HL-60 (cell line): ENCODE data around the gene SEMA4A.
A peak's percentile ranks its signal among the peaks of the same experiment; 100 is the strongest.
"Not testable (repeated sequence)": the region's sequence is repeated elsewhere in the genome, so short reads cannot be mapped to it uniquely, and the experiment has no call there.

Source experiments
- DNase-seq, 2 experiments: peaks; one replicate each; pipeline ENCODE4 v3.0.0-alpha.2; 2010 to 2020; ENCODE audit warnings: low read depth in 1 of 2, low spot score in 1 of 2
- H3K27ac ChIP-seq: fragments of 250-450 bp; sonication (Bioruptor Pico); replicated peaks from 2 replicates; pipeline ENCODE4 v1.5.1; 2020; ENCODE audit warnings: mild to moderate bottlenecking, moderate library complexity
- H3K27me3 ChIP-seq: fragments of 250-450 bp; sonication (Bioruptor Pico); 2 replicates; pipeline ENCODE4 v1.5.1; 2021; ENCODE audit warnings: mild to moderate bottlenecking, moderate library complexity; ENCODE audit not compliant: insufficient read depth, poor library complexity, severe bottlenecking
- H3K4me3 ChIP-seq: replicated peaks from 2 replicates; pipeline ENCODE4 v1.5.1; 2011; ENCODE audit warnings: mild to moderate bottlenecking, control low read depth, low read length; ENCODE audit not compliant: insufficient read depth
- GABPA ChIP-seq: IDR thresholded peaks from 2 replicates; pipeline ENCODE4 v1.6.1; 2012; ENCODE audit warnings: low read depth
- POLR2AphosphoS5 ChIP-seq: IDR thresholded peaks from 2 replicates; pipeline ENCODE4 v1.6.1; 2012; ENCODE audit warnings: low read depth
- SPI1 ChIP-seq: IDR thresholded peaks from 2 replicates; pipeline ENCODE4 v1.6.1; 2012; ENCODE audit warnings: low read depth, mild to moderate bottlenecking, borderline replicate concordance
- TF ChIP-seq, protein P1 (sequence below): IDR thresholded peaks from 2 replicates; pipeline ENCODE4 v1.6.1; 2012; ENCODE audit warnings: low read depth; ENCODE audit not compliant: insufficient replicate concordance
- TF ChIP-seq, protein P2 (sequence below): IDR thresholded peaks from one replicate; pipeline ENCODE4 v1.5.1; 2011; ENCODE audit warnings: low read length, control low read depth, inconsistent platforms; ENCODE audit not compliant: insufficient read depth

SEMA4A gene

DNA sequence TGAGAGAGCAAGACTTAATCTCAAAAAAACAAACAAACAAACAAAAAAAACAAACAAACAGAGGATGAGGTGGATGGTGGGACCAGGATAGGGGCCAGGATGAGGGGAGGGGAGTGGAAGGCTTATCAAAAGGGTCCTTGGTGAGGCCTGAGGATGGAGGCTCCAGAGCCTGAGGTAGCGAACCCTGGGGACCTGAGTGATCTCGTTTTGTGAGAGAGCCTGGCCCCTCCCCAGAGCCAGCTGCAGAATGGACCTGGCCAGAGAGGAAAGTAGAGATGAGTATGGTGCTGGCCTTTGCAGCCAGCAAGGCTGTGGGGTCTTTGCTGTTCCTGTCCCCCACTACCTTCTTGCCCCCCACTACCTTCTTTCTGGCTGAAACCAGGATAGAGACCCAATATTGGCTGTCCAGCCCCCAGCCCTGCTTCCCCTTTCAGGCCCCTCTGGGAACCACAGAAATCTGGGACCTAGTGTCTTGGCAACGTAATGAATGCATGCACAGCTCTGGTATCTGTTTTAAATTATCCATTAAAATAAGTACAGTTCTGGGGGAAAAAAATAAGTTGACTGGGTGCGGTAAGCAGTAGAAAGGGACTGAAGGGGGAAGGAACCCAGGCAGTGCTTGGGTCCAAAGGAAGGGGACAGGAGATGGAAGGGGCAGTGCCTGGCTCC, 40.0 kb upstream of the SEMA4A start:
- peak overlapping the region; percentile 63; the same call in 1 of the 2 replicates for H3K27ac ChIP-seq
- H3K4me3 ChIP-seq = no peak overlapping the region

GRCh38 chr1:156114101-156114918, 39.1 kb upstream of the SEMA4A start, which contains the start of gene LMNA:
Gene LMNA (plus strand): TSS chr1:156114711. CDS start chr1:156114919, 208 bp downstream.
- Histone ChIP-seq H3K4me3 (peak within 1 kb of the TSS; percentile 66), H3K27ac (peak within 1 kb of the TSS; percentile 63), H3K27me3 (no peaks in the 10 kb centered on the region)
- TF ChIP-seq SPI1 = no peak
- TF ChIP-seq, protein P1, sequence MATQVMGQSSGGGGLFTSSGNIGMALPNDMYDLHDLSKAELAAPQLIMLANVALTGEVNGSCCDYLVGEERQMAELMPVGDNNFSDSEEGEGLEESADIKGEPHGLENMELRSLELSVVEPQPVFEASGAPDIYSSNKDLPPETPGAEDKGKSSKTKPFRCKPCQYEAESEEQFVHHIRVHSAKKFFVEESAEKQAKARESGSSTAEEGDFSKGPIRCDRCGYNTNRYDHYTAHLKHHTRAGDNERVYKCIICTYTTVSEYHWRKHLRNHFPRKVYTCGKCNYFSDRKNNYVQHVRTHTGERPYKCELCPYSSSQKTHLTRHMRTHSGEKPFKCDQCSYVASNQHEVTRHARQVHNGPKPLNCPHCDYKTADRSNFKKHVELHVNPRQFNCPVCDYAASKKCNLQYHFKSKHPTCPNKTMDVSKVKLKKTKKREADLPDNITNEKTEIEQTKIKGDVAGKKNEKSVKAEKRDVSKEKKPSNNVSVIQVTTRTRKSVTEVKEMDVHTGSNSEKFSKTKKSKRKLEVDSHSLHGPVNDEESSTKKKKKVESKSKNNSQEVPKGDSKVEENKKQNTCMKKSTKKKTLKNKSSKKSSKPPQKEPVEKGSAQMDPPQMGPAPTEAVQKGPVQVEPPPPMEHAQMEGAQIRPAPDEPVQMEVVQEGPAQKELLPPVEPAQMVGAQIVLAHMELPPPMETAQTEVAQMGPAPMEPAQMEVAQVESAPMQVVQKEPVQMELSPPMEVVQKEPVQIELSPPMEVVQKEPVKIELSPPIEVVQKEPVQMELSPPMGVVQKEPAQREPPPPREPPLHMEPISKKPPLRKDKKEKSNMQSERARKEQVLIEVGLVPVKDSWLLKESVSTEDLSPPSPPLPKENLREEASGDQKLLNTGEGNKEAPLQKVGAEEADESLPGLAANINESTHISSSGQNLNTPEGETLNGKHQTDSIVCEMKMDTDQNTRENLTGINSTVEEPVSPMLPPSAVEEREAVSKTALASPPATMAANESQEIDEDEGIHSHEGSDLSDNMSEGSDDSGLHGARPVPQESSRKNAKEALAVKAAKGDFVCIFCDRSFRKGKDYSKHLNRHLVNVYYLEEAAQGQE = no peak
- peak; percentile 62; the same call in 1 of the 2 replicates for TF ChIP-seq POLR2AphosphoS5
- DNase-seq = peak; percentile 79 to 94

More for the DNA sequence above, 40.0 kb upstream of the SEMA4A start:
- no peak for DNase-seq
- TF ChIP-seq, protein P2, sequence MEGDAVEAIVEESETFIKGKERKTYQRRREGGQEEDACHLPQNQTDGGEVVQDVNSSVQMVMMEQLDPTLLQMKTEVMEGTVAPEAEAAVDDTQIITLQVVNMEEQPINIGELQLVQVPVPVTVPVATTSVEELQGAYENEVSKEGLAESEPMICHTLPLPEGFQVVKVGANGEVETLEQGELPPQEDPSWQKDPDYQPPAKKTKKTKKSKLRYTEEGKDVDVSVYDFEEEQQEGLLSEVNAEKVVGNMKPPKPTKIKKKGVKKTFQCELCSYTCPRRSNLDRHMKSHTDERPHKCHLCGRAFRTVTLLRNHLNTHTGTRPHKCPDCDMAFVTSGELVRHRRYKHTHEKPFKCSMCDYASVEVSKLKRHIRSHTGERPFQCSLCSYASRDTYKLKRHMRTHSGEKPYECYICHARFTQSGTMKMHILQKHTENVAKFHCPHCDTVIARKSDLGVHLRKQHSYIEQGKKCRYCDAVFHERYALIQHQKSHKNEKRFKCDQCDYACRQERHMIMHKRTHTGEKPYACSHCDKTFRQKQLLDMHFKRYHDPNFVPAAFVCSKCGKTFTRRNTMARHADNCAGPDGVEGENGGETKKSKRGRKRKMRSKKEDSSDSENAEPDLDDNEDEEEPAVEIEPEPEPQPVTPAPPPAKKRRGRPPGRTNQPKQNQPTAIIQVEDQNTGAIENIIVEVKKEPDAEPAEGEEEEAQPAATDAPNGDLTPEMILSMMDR = no peak
- no peaks in the 10 kb centered on the region for H3K27me3 ChIP-seq

DNA sequence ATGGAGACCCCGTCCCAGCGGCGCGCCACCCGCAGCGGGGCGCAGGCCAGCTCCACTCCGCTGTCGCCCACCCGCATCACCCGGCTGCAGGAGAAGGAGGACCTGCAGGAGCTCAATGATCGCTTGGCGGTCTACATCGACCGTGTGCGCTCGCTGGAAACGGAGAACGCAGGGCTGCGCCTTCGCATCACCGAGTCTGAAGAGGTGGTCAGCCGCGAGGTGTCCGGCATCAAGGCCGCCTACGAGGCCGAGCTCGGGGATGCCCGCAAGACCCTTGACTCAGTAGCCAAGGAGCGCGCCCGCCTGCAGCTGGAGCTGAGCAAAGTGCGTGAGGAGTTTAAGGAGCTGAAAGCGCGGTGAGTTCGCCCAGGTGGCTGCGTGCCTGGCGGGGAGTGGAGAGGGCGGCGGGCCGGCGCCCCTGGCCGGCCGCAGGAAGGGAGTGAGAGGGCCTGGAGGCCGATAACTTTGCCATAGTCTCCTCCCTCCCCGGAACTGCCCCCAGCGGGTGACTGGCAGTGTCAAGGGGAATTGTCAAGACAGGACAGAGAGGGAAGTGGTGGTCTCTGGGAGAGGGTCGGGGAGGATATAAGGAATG, 38.4 kb upstream of the SEMA4A start:
- Histone ChIP-seq H3K27ac (peak overlapping the region; percentile 63), H3K4me3 (peak overlapping the region; percentile 66), H3K27me3 (no peaks in the 10 kb centered on the region)
- no peak for TF ChIP-seq GABPA
- TF ChIP-seq SPI1 = no peak
- TF ChIP-seq, protein P2 = no peak
- TF ChIP-seq POLR2AphosphoS5 = 0 out of 2 replicates have a peak, but pooled peaks have one; percentile 33
- DNase-seq = no peak

DNA sequence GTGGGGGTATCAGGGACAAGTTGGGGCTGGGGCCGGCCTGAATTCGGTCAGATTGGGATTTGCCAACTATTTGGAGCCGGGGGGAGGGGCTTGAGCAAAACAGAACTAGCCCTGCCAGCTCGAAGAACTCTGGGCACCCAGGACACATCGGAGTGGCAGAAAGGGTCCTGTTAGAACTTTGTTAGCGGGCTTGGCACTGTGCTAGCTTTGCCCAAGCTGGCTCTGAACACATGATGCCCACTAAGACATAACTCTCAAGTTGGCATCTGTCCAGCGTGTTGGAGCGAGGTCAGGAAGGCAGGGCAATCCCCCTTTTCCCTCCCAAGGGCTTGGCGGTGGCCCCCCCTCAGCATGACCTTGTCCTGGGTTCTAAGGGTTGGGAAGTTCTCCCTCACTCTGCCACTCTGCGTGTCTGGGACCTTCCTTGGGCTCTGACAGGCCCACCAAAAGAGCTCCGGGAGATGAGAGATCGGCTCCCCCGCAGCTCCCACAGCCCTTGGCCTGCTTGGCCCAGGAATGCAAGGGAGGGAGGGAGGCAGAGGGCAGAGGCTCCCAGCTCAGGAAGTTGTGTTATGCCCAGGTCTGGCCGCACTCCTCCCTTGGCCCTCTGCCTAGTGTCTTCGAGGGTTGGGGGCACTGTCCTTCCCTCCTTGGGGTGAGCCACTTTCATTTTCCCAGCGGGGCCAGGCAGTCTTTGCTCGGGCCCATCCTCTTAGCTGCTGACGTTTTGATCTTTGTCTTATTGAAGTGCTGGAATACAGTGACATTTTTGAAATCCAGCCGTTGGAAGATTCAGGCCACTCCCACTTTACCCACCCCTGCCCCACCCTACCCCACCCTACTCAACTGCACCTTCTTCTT, 37.6 kb upstream of the SEMA4A start:
- peak overlapping the region; percentile 66 for H3K4me3 ChIP-seq
- peak overlapping the region; percentile 63 for H3K27ac ChIP-seq
- TF ChIP-seq, protein P2 = no peak
- TF ChIP-seq GABPA (no peak), SPI1 (no peak), POLR2AphosphoS5 (no peak)
- TF ChIP-seq, protein P1 = no peak
- no peaks in the 10 kb centered on the region for H3K27me3 ChIP-seq
- no peak for DNase-seq

GRCh38 chr1:156116731-156117130, 36.7 kb upstream of the SEMA4A start:
- not testable (repeated sequence) for H3K27ac ChIP-seq, DNase-seq, H3K27me3 ChIP-seq
- H3K4me3 ChIP-seq = peak overlapping the region; percentile 66
